SW480 (cell line): Measurements from ENCODE around the gene PCP4.

Experiments
- DNase-seq: peaks from one replicate; pipeline ENCODE4 v3.0.0-alpha.2; 2016; ENCODE audit warnings: low spot score

The PCP4 gene

DNA sequence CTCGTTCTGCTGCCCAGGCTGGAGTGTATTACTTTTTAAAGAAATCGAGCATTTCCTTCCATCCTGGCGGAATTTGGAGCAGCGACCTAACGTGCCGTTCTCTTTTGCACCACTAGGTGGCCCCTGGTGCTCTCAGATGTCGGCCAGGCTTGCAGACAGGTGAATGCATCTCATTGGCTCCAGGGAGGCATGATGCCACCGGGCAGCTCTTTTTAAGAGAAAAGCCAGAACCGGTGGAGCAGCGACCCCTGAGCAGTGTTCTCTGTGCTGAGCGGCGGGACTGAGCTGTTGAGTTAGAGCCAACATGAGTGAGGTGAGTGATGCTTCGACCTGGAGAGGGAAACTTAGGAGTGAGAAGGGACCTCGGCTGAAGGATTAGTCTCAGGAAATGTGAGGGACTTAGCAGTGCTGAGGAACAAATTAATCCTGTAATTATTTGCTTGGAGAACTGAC, at the start of gene PCP4:
Gene PCP4 (plus strand): TSS at position 241 of the 453 bp plus-strand sequence. CDS start 64 bp downstream, at position 305.
- DNase-seq, result peak; percentile 60

DNA sequence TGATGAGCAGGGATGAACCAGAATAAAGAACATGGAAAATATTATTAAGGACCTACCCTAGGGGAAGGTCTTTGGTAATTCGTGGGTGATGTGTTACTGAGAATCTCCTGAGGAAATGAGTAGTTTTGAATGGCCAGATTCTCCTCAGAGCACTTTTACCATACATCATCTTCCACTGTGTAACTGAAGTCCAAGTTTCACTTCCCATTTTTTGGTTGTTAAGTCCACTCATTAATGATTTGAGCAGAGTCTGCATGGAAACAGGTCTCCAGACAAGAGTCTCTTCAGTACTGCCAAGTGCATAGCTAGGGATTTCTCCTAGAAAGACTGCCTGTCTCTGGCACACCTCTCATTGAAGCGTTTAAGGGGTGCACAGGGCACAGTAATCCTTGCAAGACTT, 48.7 kb upstream of the PCP4 start:
- no peak for DNase-seq

DNA sequence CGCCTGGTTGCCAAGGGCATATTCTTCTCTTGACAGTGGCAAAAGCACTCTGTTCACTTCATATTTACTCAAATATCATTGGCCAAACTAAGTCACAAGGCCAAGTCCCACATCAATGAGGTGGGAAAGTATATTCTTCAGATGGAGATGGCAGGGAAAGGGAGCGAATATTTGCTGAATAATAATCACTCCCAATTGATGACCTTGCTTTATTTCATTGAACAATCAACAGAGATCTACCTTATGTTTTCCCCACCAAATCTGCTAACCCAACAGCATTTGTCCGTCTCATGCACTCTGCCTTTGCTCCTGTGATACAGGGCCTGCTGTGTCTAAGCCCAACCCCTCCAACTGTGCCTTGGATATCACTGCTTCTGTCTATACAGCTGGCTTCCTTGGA, 45.2 kb upstream of the PCP4 start:
- no peak for DNase-seq

DNA sequence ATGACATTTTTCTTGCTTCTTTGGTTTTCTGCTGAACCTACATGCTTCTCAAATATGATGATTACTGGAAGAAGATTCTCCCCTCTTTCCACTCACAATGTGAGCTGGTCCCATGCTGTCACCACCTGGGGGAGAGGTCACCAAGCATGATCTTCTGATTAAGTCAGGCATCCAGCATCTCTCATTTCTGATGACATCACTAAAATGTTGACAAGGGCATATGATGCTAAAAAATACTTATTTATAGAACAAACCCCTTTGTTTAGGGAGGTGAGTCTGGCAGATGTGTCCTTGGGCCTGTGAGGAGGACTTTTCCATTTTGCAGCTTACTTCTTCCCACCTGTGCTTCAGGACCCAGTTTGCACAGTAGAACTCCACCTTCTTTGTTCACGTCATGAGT, 42.0 kb upstream of the PCP4 start:
- DNase-seq, result no peak

- no peak for DNase-seq
Measured at GRCh38 chr21:39834543-39834942, 32.7 kb upstream of the PCP4 start.

GRCh38 chr21:39837861-39838359, 29.3 kb upstream of the PCP4 start:
- DNase-seq, result no peak

- no peak for DNase-seq
Measured at GRCh38 chr21:39840373-39841097, 26.7 kb upstream of the PCP4 start.

- DNase-seq, result peak; percentile 76
Measured at GRCh38 chr21:39842741-39843459, 24.3 kb upstream of the PCP4 start.

DNA sequence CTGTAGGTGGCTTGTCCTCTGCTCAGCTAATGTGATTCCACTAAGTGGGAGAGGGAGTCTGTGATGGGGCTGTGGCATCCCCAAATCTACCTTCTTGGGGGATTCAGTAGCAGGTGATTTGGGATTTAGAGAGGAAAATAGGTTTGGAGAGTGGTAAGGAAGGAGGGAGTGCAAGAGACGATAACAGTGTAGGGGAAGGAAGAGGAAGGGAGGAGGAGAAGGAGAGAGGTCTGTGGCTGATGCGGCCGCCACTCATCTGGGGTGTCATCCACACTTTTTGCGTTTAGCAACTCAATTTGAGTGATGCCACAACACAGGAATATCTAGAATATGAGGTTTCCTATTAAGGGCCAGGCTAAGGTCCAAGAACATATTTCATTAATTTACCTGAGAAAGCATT, 23.8 kb upstream of the PCP4 start:
- DNase-seq, result no peak

DNA sequence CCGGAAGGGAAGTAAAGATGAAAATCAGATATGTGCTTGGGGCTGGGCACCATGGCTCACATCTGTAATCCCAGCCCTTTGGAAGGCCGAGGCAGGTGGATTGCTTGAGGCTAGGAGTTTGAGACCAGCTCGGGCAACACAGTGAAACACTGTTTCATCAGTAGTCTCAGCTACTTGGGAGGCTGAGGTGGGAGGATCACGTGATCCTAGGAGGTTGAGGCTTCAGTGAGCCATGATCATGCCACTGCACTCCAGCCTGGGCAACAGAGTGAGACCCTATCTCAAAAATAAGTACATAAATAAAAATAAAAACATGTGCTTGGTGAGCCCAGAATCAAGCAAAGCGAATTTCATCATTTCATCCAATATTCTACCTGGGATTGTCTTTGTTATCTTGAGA, 23.3 kb upstream of the PCP4 start:
- no peak for DNase-seq

- peak; percentile 75 for DNase-seq
Measured at GRCh38 chr21:39845571-39846130, 21.6 kb upstream of the PCP4 start.

DNA sequence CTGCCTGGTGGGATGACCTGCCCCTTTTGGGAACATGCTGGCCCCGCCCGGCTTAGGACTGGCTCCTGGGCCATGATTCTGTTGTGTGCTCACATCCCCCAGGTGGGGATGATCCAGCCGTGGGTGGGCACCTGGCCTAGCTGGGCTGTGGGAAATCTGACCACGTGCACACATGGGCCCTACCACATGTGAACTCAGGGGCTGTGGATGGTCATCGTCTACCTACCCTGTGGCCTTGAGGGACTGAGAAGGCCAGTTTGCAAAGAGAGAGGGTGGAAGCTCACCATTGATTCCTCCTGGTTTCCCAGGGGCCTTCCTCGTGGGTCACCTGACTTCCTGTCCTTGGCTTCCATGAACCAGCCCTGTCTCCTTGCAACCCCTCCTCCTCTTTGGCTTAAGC, 19.4 kb upstream of the PCP4 start:
- DNase-seq, result no peak

DNA sequence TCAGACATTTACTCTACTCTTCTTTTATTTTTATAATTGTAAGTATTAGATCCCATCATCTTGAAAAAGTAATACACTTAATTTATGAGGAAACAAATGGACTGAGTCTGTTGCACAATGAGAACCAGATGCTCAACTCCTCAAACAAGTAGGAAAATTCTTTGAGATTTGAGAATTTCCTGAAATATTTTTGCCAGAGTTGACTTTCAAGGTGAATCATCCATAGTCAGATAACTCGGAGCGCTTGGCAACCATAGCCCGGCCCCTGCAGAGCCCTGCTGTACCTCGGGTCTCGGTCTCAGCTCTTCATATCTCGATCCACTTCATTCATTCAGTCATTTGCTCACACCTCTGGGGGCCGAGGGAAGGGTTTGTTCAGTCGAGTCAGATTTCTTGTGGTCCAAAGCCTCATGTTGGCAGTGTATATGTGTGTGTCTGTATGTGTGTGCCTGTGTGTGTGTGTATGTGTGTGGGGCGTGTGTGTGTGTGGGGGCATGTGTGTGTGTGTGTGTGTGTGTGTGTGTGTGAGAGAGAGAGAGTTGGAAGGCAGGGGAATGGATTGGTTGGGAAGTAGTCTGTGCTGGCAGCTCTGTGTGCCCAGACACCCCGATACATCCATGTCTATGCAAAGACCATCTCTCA, 18.1 kb upstream of the PCP4 start:
- no peak for DNase-seq

DNA sequence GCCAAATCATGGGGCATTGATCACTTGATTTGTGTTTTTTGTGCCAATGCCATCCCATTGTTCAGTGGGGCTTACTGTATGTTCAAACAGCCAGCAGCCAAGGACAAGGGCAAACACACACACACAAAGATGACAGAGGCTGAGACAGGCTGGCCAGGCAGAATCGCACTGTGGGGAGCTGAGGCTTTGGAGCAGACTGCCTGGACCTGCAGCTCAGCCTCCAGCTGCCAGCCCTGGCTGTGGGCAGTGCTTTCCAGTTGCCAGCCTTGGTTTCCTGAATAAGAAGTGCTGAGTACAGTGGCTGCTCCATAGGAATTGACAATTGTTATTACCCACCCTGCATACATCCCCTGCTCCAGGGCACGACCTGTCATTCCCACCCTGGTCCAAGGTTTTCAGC, 16.9 kb upstream of the PCP4 start:
- no peak for DNase-seq

GRCh38 chr21:39851002-39851618, 16.1 kb upstream of the PCP4 start:
- no peak for DNase-seq

DNA sequence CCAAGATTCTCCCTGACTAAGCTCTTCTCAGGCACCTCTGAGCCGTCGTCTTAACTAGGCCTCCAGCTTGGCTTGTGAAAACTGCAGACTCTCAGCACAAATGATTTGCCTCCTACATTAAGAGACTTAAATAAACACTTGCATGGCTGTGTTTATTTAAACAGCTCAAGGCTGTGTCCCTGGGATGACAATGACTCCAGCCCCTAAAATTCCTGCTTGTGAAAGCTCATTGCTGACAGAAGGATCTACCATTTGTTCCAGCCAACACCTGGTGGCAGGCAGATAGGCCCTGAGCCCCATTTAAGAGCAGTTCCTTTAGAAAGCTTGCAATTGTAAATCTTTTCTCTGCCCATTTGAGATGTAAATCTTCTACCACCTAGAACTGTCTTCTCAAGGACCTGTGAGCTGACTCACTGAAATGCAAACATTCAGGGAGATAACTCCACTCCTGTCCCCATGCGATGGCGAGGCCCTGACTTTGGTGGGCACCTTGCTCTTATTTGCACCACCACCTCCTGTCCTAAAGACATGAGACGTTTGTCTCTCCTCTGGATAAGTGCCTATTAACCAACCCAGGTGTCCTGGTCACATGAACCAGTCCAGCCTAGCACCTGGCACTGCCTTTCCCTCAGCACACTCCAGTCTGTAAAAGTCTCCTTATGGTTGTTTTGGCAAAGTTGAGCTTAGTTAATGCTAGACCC, 15.1 kb upstream of the PCP4 start:
- no peak for DNase-seq

DNA sequence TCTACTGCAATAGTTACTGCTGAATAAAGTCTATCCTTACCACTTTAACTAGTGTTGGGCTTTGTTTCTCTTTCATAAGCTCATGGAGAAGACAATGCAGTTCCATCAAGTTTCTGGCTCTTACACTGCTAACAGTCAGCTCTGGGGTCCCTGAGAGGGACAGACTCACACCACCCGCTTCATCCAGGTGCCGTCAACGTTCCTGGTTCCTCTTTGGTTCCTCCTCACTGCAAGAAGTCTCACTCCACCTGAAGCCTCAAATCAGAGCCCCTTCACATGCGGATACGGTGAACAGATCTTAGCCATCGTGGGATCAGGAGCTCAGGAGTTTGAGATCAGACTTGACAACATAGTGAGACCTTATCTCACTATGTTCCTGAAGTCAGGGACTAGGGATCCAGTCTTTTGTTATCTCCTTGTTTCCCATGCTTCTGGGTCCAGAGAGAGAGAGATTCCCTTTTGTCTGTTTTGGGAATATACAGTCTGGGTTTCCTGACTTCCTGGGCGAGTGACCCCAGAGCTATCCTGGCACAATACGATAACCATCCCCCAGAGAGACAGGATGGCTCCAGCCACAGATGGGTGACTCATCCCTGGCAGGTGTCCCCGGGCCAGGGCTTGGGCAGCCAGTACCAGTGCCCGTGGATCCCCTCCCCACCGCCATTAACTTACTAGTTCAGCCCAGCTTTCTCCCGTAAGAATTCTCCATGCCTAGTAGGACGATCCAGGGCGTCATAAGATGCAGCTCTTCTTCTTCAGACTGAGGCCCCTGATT, 14.3 kb upstream of the PCP4 start:
- peak; percentile 45 for DNase-seq

GRCh38 chr21:39854572-39854971, 12.7 kb upstream of the PCP4 start:
- DNase-seq, result no peak

GRCh38 chr21:39855595-39855994, 11.6 kb upstream of the PCP4 start:
- DNase-seq, result no peak

DNA sequence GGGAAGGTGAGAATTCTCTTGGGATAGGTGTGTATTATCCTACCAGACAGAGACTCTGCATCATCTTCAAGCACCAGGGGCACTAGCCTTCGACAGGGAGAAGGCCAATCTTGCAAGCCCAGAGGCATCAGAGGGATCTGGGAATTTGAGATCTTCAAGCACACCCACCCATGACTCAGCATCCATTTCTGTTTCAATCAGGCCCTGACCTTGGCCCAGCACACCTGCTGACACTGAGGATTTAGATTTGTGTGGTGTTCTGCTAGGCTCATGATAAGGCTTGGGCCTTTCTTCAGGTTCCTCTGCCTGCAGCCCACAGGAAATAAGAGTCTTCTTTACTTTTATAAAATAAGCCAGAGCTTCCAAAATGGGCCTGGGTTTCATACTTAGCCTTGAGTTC, 6.6 kb upstream of the PCP4 start:
- no peak for DNase-seq

DNA sequence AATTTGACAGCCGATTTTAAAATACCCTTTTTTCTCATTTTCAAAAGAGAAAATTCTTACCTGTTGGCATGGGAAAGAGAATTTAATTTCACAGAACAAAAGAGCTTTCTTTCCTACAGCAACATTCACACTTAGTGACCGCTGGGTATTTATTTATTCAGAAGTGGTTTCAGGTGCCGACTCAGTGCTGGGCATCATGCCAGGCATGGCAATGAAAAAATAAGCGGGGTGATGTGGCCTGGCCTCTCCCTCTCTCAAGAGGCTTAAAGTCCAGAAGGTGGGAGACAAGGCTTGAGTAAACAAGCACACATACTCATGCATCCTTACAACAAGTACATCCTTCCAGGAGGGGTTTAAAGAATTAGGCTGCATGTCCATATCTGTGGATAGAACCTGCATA, 4.1 kb upstream of the PCP4 start:
- peak; percentile 88 for DNase-seq
